ENCODE data around the gene ESPNL.

- TF ChIP-seq CTCF (conservative IDR thresholded peaks at IDR 0.05; ENCODE audit: low read length): no peak
- no peak for TF ChIP-seq EZH2phosphoT487 (IDR thresholded peaks at IDR 0.05; ENCODE audit: borderline replicate concordance)
Observed at GRCh38 chr2:238163481-238164198, 63.5 kb downstream of the ESPNL start.
